Ovary (tissue), 9 donors: ENCODE measurements around the gene TNIK. TPM values are rescaled to one million over a fixed set of nuclear protein-coding genes. Genes with fewer than 3 reads are reported as not detected.

Experiments
- DNase-seq, 5 donors: peaks; one replicate each; pipeline ENCODE4 v3.0.0-alpha.2; 2019 to 2020
- H3K27ac ChIP-seq, 2 donors: fragments of 200-600 bp; one replicate each; pipeline versions ENCODE4 v1.5.1 to v1.8.0; 2019 to 2022
- H3K27me3 ChIP-seq: fragments of 200-600 bp; one replicate; pipeline ENCODE4 v1.8.0; 2022
- H3K36me3 ChIP-seq: fragments of 200-600 bp; sonication (generic); one replicate; pipeline ENCODE4 v1.5.1; 2019
- H3K4me1 ChIP-seq: one replicate; pipeline ENCODE4 v1.8.1; 2013; ENCODE audit warnings: mild to moderate bottlenecking, moderate library complexity; ENCODE audit not compliant: insufficient read depth
- H3K4me3 ChIP-seq: fragments of 200-600 bp; sonication (generic); one replicate; pipeline ENCODE4 v1.5.1; 2017
- H3K9me3 ChIP-seq, 2 donors: fragments of 200-600 bp in 1 of 2; sonication (generic) in 1 of 2; one replicate each; pipeline versions ENCODE4 v1.5.1 to v1.8.1; 2013 to 2019; ENCODE audit warnings: mild to moderate bottlenecking in 1 of 2, moderate library complexity in 1 of 2
- EP300 ChIP-seq: sonication (generic); formaldehyde crosslinking; IDR thresholded peaks from one replicate; pipeline ENCODE4 v1.6.1; 2017; ENCODE audit warnings: antibody characterized with exemption
- POLR2A ChIP-seq: fragments of 450-650 bp; IDR thresholded peaks from one replicate; pipeline ENCODE4 v1.6.1; 2017; ENCODE audit warnings: antibody characterized with exemption, mild to moderate bottlenecking, moderate library complexity
- WGBS, 3 donors: extraction: QIAGEN DNeasy Blood & Tissue Kit in 1 of 3; methylation state at CpG; one replicate each; pipeline versions ENCODE4 v1.1.5 to v1.1.7; 2013 to 2017; 5-methylcytosine and 5-hydroxymethylcytosine counted together
- intact Hi-C, 4 donors: fragments of 100-400 bp; cut with DNase I; formaldehyde crosslinking; loops; one replicate each; pipeline versions ENCODE4 v1.11.0 to v1.15.1; 2022 to 2023
- polyA plus RNA-seq, 2 donors: library from polyadenylated mRNA; stranded (reverse); fragments of 200-250 nt in 1 of 2; fragments of 350-450 nt in 1 of 2; fragmentation: Illumina TruSeq in 1 of 2; extraction: RNeasy Lipid Tissue Mini Kit (QIAGEN cat#74804) in 1 of 2; gene quantifications; one replicate each; pipeline ENCODE4 v1.2.3, GENCODE V29; 2013 to 2014
- total RNA-seq, 7 donors: library from RNA; depleted of rRNA in 2 of 7; stranded (reverse); fragments of >200 nt in 2 of 7; fragmentation: NEBNext Ultra II Directional in 3 of 7; extraction: Animal tissue kit (Norgen Biotek cat#: 25700) in 3 of 7; gene quantifications; one replicate each; pipeline versions ENCODE4 v1.1.0 to v1.2.4, GENCODE V29; 2016 to 2023
- TF ChIP-seq, protein P1 (sequence below), 3 donors: fragments of 450-650 bp in 2 of 3; fragments of 200-600 bp in 1 of 3; IDR thresholded peaks; one replicate each; pipeline versions ENCODE4 v1.5.1 to v1.8.0; 2016 to 2022; ENCODE audit warnings: antibody characterized with exemption in 3 of 3, mild to moderate bottlenecking in 1 of 3
- donor health status: DM: no; HTN: no; CAD: no; lungs with moderate emphysema.
- donor health status: DM: no; HTN: no; CAD: no.
- donor health status: Bipolar disorder and iron deficiency.
- donor health status: DM: yes; HTN: yes; CAD: no.
- donor health status: DM: no; HTN: no; CAD: no.
- donor health status: DM: yes; HTN: yes; CAD: no.

Gene TNIK
- total and polyA plus RNA-seq, 9 donors: 1.1 to 9.5 (median 4.5) TPM

DNA sequence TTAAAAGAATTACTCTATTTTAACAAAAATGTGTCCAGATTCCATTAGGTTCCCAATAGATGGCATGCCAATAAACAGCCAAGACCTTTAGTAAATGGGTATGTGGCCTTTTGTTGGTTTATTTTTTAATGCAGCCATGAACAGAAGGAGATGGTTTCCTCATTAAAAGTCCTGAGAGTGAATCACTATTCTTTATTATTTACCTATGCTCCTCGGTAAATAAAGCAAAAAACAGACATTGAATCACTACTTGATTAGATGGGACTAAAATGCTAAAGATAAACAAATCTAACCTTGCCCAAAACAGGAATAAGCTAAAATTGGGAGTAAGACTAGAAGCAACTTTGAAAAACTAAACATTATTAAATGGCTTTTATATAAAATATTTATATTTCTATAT, 94.2 kb downstream of the TNIK start:
- Histone ChIP-seq H3K9me3 (no peaks in the 10 kb centered on the region), H3K27me3 (no peaks in the 10 kb centered on the region), H3K36me3 (no peaks in the 10 kb centered on the region), H3K4me3 (no peak overlapping the region), H3K4me1 (no peaks in the 10 kb centered on the region), H3K27ac (no peak overlapping the region)
- WGBS, 3 donors: 76 to 89% (median 84%) methylated on average over 1 of the region's 1 CpG
- DNase-seq: no peak
- intact Hi-C loops: no loop called here
- TF ChIP-seq POLR2A (no peak), EP300 (no peak)
- TF ChIP-seq, protein P1, sequence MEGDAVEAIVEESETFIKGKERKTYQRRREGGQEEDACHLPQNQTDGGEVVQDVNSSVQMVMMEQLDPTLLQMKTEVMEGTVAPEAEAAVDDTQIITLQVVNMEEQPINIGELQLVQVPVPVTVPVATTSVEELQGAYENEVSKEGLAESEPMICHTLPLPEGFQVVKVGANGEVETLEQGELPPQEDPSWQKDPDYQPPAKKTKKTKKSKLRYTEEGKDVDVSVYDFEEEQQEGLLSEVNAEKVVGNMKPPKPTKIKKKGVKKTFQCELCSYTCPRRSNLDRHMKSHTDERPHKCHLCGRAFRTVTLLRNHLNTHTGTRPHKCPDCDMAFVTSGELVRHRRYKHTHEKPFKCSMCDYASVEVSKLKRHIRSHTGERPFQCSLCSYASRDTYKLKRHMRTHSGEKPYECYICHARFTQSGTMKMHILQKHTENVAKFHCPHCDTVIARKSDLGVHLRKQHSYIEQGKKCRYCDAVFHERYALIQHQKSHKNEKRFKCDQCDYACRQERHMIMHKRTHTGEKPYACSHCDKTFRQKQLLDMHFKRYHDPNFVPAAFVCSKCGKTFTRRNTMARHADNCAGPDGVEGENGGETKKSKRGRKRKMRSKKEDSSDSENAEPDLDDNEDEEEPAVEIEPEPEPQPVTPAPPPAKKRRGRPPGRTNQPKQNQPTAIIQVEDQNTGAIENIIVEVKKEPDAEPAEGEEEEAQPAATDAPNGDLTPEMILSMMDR (IDR thresholded peaks at IDR 0.05): no peak

DNA sequence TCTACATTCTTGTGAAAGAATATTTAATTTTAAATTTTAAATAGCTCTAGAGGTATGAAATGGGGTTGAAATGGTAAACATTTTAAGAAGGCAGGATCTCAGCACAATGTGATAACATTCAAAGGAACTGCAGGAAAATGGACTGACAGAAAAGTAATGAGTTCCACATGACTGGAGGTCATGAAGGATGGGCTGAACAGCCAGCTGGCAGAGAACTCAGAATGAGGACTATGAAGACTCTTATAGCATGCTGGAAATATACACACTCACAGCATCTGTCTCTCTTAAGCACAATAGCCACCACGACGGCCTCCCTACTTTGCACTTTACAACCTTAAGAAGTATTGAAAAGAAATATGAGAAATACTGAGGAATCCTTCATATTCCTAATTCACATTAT, 94.7 kb downstream of the TNIK start:
- Histone ChIP-seq H3K27ac (no peak overlapping the region), H3K4me3 (no peak overlapping the region), H3K27me3 (no peaks in the 10 kb centered on the region), H3K36me3 (no peaks in the 10 kb centered on the region), H3K9me3 (no peaks in the 10 kb centered on the region), H3K4me1 (no peaks in the 10 kb centered on the region)
- TF ChIP-seq EP300 (no peak), POLR2A (no peak)
- TF ChIP-seq, protein P1 (IDR thresholded peaks at IDR 0.05): no peak
- intact Hi-C loops: no loop called here
- 68 to 84% (median 76%) methylated on average over 2 of the region's 2 CpGs for WGBS, 3 donors
- no peak for DNase-seq

GRCh38 chr3:171364500-171364899, 95.7 kb downstream of the TNIK start:
- no peaks in the 10 kb centered on the region for H3K36me3 ChIP-seq
- TF ChIP-seq, protein P1 (IDR thresholded peaks at IDR 0.05): no peak
- no peak for TF ChIP-seq POLR2A
- no peak for TF ChIP-seq EP300
- no peak overlapping the region for H3K27ac ChIP-seq
- intact Hi-C loops: no loop called here
- no peaks in the 10 kb centered on the region for H3K27me3 ChIP-seq
- no peak for DNase-seq
- no peaks in the 10 kb centered on the region for H3K9me3 ChIP-seq
- H3K4me1 ChIP-seq: no peaks in the 10 kb centered on the region
- H3K4me3 ChIP-seq: no peak overlapping the region

GRCh38 chr3:171363202-171363601, 97.0 kb downstream of the TNIK start:
- no peaks in the 10 kb centered on the region for H3K4me1 ChIP-seq
- intact Hi-C loops: no loop called here
- no peak for DNase-seq
- H3K36me3 ChIP-seq: no peaks in the 10 kb centered on the region
- H3K27me3 ChIP-seq: no peaks in the 10 kb centered on the region
- H3K27ac ChIP-seq: no peak overlapping the region
- TF ChIP-seq EP300: no peak
- TF ChIP-seq, protein P1 (IDR thresholded peaks at IDR 0.05): no peak
- TF ChIP-seq POLR2A: no peak
- H3K9me3 ChIP-seq: no peaks in the 10 kb centered on the region
- no peak overlapping the region for H3K4me3 ChIP-seq
- 84 to 92% (median 88%) methylated on average over 2 of the region's 2 CpGs for WGBS, 3 donors

GRCh38 chr3:171362575-171362974, 97.6 kb downstream of the TNIK start:
- H3K27ac ChIP-seq: no peak overlapping the region
- no peaks in the 10 kb centered on the region for H3K27me3 ChIP-seq
- H3K36me3 ChIP-seq: no peaks in the 10 kb centered on the region
- no peak for DNase-seq
- H3K4me1 ChIP-seq: no peaks in the 10 kb centered on the region
- no peak for TF ChIP-seq EP300
- TF ChIP-seq POLR2A: no peak
- TF ChIP-seq, protein P1 (IDR thresholded peaks at IDR 0.05): no peak
- H3K4me3 ChIP-seq: no peak overlapping the region
- intact Hi-C loops: no loop called here
- H3K9me3 ChIP-seq: no peaks in the 10 kb centered on the region
